Activated CD8-positive, alpha-beta memory T cell treated with anti-CD3 and anti-CD28 coated beads for 48 hours (primary cell): ENCODE data around the gene MICAL2.

Source experiments
- DNase-seq, 3 experiments: peaks; one replicate each; pipeline ENCODE4 v3.0.0-alpha.2; 2020; ENCODE audit warnings: low read depth in 2 of 3, low spot score in 2 of 3

The MICAL2 gene

GRCh38 chr11:12114193-12115033, 4.0 kb downstream of the MICAL2 start:
- DNase-seq: no peak

- no peak for DNase-seq
These were observed 6.1 kb downstream of the MICAL2 start for GRCh38 chr11:12116425-12117032.

- DNase-seq: no peak
These were observed 6.8 kb downstream of the MICAL2 start for GRCh38 chr11:12117200-12117599.

GRCh38 chr11:12117611-12118010, 7.2 kb downstream of the MICAL2 start:
- no peak for DNase-seq

GRCh38 chr11:12118949-12119348, 8.6 kb downstream of the MICAL2 start:
- DNase-seq: no peak

GRCh38 chr11:12119502-12119901, 9.1 kb downstream of the MICAL2 start:
- DNase-seq: no peak

- no peak for DNase-seq
These were observed 9.9 kb downstream of the MICAL2 start for GRCh38 chr11:12120031-12121008.

GRCh38 chr11:12121011-12121410, 10.6 kb downstream of the MICAL2 start:
- no peak for DNase-seq

- no peak for DNase-seq
These were observed 11.1 kb downstream of the MICAL2 start for GRCh38 chr11:12121517-12121916.

GRCh38 chr11:12122083-12122482, 11.7 kb downstream of the MICAL2 start:
- DNase-seq: no peak

GRCh38 chr11:12123273-12123672, 12.9 kb downstream of the MICAL2 start:
- DNase-seq: no peak

GRCh38 chr11:12123799-12124198, 13.4 kb downstream of the MICAL2 start:
- DNase-seq: no peak

- DNase-seq: no peak
These were observed 13.9 kb downstream of the MICAL2 start for GRCh38 chr11:12124306-12124705.

GRCh38 chr11:12125609-12126149, 15.3 kb downstream of the MICAL2 start:
- DNase-seq: no peak

- DNase-seq: no peak
These were observed 16.1 kb downstream of the MICAL2 start for GRCh38 chr11:12126344-12127019.

GRCh38 chr11:12127206-12127898, 17.0 kb downstream of the MICAL2 start:
- no peak for DNase-seq

GRCh38 chr11:12128301-12128751, 17.9 kb downstream of the MICAL2 start:
- DNase-seq: no peak

- no peak for DNase-seq
These were observed 18.8 kb downstream of the MICAL2 start for GRCh38 chr11:12129227-12129626.

GRCh38 chr11:12130180-12130980, 20.0 kb downstream of the MICAL2 start:
- DNase-seq: no peak
